Measurements from ENCODE around the gene SRSF9. TPM values are rescaled to one million over a fixed set of nuclear protein-coding genes. Genes with fewer than 3 reads are reported as not detected.

Gene SRSF9
- total and polyA plus RNA-seq, 2 of the 4 experiments (the other 2 are of a cell fraction) = 102 to 143 TPM

GRCh38 chr12:120445911-120446843, 23.4 kb downstream of the SRSF9 start, which contains the start of the genes GATC and TRIAP1:
TSS of gene GATC (plus strand) at chr12:120446444. CDS start at chr12:120446481, 37 bp downstream.
TSS of gene TRIAP1 (minus strand) at chr12:120446384. CDS start at chr12:120446372, 12 bp downstream.
- Histone ChIP-seq H3K9me3 (ENCODE audit: control insufficient read depth, insufficient read depth, low read length) (no peaks in the 10 kb centered on the region), H3K27me3 (ENCODE audit: control insufficient read depth, insufficient read depth, low read length) (no peaks in the 10 kb centered on the region), H2BK120ac (ENCODE audit: low read depth, low read length) (no peak within 1 kb of the TSS; the same call in 1 of the 2 replicates), H2BK15ac (ENCODE audit: low read depth, low read length) (no peak within 1 kb of the TSS), H3K79me1 (ENCODE audit: low read depth in 1 of 2, low read length in 2 of 2) (peaks cover 21 to 46% of the 10 kb centered on the region in 2 experiments), H4K91ac (ENCODE audit: insufficient read depth, low read depth, low read length) (peak within 1 kb of the TSS; percentile 81), H3K14ac (replicated peaks; ENCODE audit: low read depth, low read length) (peak within 1 kb of the TSS; percentile 94), H3K4me3 (ENCODE audit: insufficient read depth, low read depth, low read length) (peak within 1 kb of the TSS; percentile 99), H3K27ac (ENCODE audit: insufficient read depth, low read length) (peak within 1 kb of the TSS; percentile 89), H3K4me1 (ENCODE audit: control insufficient read depth, insufficient read depth, low read length) (peaks cover 5% of the 10 kb centered on the region), H4K8ac (ENCODE audit: low read depth in 2 of 2, low read length in 2 of 2) (peak within 1 kb of the TSS; percentile 88 to 98), H2AK9ac (replicated peaks; ENCODE audit: low read depth, low read length, poor library complexity) (peak within 1 kb of the TSS; percentile 98), H3K4ac (ENCODE audit: low read depth, low read length) (peak within 1 kb of the TSS; percentile 93), H2AFZ (replicated peaks; ENCODE audit: low read length, poor library complexity) (peak within 1 kb of the TSS; percentile 97), H2BK20ac (ENCODE audit: low read depth, low read length) (no peak within 1 kb of the TSS), H3K36me3 (ENCODE audit: control insufficient read depth, insufficient read depth, low read length) (peaks cover 10% of the 10 kb centered on the region), H2BK5ac (ENCODE audit: low read depth, low read length, poor library complexity, severe bottlenecking) (peak within 1 kb of the TSS; percentile 91), H2AK5ac (ENCODE audit: low read depth, low read length) (peak within 1 kb of the TSS; percentile 99), H3K9me1 (ENCODE audit: insufficient read depth, low read length) (no peaks in the 10 kb centered on the region), H3K9ac (ENCODE audit: low read depth, low read length) (peak within 1 kb of the TSS; percentile 99), H4K5ac (ENCODE audit: low read depth, low read length) (peak within 1 kb of the TSS; percentile 98), H3K56ac (ENCODE audit: extremely low read depth, insufficient read depth, low read length) (peak within 1 kb of the TSS; percentile 90), H3K4me2 (ENCODE audit: low read depth, low read length) (peak within 1 kb of the TSS; percentile 95), H3K23ac (ENCODE audit: low read depth, low read length) (peak within 1 kb of the TSS; percentile 96), H3K18ac (ENCODE audit: low read depth, low read length) (peak within 1 kb of the TSS; percentile 48), H4K20me1 (ENCODE audit: insufficient read depth, low read length) (peaks cover 4% of the 10 kb centered on the region; the same call in 1 of the 2 replicates)
- dilution Hi-C loops (cut with HindIII; ENCODE audit: low sequenced_read_pairs, unreplicated experiment) (no loop called here), intact Hi-C loops (cut with micrococcal nuclease) (no loop called here), in situ Hi-C loops (cut with MboI; ENCODE audit: low sequenced_read_pairs) (loop anchor here (25.0 kb wide), 1 partner anchor 109 kb away; the partner anchor contains the start of gene PLA2G1B)
- CTCF ChIA-PET = no interaction called here
- 1% methylated on average over 38 of the region's 73 CpGs; no CpG with 5 or more reads in 1 of the 2 experiments for WGBS, 2 experiments (ENCODE audit: extremely low coverage in 2 of 2, insufficient read length in 1 of 2)
- POLR2A ChIA-PET (ENCODE audit: unreplicated experiment) = interaction anchor here (0.5 to 0.6 kb wide), 2 partner anchors 86 to 242 kb away, joined by 3 to 4 read pairs; no protein-coding TSS in a partner anchor
- ATAC-seq (ENCODE audit: low read depth) (peak; percentile 96), DNase-seq (peak; percentile 66)
- TF ChIP-seq CTCF (conservative IDR thresholded peaks at IDR 0.05; ENCODE audit: low read depth, low read length) (no peak), MAZ (IDR thresholded peaks at IDR 0.05; ENCODE audit: borderline replicate concordance, low read depth, low read length) (peak; percentile 94; the same call in 1 of the 2 replicates), CEBPB (IDR thresholded peaks at IDR 0.05; ENCODE audit: low read depth, low read length) (peak; percentile 28; the same call in 1 of the 2 replicates), MXI1 (IDR thresholded peaks at IDR 0.05; ENCODE audit: borderline replicate concordance, low read depth, low read length) (peak; percentile 96), MAFK (IDR thresholded peaks at IDR 0.05; ENCODE audit: low read depth, low read length) (no peak), FOS (IDR thresholded peaks at IDR 0.05; ENCODE audit: low read depth, low read length) (0 out of 2 replicates have a peak, but pooled peaks have one; percentile 20), USF2 (IDR thresholded peaks at IDR 0.05; ENCODE audit: low read depth, low read length) (0 out of 2 replicates have a peak, but pooled peaks have one; percentile 2), ELK1 (IDR thresholded peaks at IDR 0.05; ENCODE audit: borderline replicate concordance, low read depth, low read length) (no peak), POLR2A (IDR thresholded peaks at IDR 0.05; ENCODE audit: low read depth, low read length) (peak; percentile 75), RCOR1 (IDR thresholded peaks at IDR 0.05; ENCODE audit: insufficient replicate concordance, low read length) (no peak)
- BruUV-seq (replicated peaks) = no TSS peak
